Stimulated activated CD8-positive, alpha-beta memory T cell treated with anti-CD3 and anti-CD28 coated beads, Interleukin-4, amount 100 ng/mL, for 24 hours (primary cell): ENCODE measurements around the gene IL21.
A peak's percentile ranks its signal among the peaks of the same experiment; 100 is the strongest.
"Not testable (repeated sequence)": the region's sequence is repeated elsewhere in the genome, so short reads cannot be mapped to it uniquely, and the experiment has no call there.

ENCODE experiments used
- DNase-seq: peaks from one replicate; pipeline ENCODE4 v3.0.0-alpha.2; 2020; ENCODE audit warnings: low read depth

The IL21 gene

DNA sequence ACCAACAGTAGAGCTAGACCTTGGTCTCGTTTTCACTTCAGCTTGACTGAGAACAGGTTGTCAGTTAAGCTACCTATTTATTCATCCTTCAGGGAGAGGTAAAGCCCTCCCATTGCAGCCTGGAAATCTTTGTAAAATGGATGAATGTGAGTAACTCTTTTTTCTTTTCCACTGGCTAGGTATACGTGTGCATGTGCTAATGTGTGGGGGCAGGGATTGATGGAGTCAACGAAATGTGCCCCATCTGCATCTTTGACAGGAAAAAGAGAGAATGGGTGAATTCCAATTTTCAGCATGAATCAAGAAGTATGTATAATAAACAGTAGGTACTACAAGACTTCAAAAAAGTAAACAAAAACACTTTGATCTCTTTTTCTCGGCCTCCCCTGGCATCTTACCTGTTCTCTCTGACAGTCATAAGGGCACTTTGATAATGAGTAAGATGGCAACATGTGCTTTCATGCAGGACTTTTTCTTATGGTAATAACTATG is at the start of gene IL21:
TSS of gene IL21 (minus strand) at position 51 of the 492 bp plus-strand sequence. CDS start 55 bp downstream, outside the sequence.
- DNase-seq: no peak

- no peak for DNase-seq
These were observed 49.3 kb upstream of the IL21 start for GRCh38 chr4:122669911-122670738.

- DNase-seq: no peak
These were observed 47.4 kb upstream of the IL21 start for GRCh38 chr4:122668241-122668640.

DNA sequence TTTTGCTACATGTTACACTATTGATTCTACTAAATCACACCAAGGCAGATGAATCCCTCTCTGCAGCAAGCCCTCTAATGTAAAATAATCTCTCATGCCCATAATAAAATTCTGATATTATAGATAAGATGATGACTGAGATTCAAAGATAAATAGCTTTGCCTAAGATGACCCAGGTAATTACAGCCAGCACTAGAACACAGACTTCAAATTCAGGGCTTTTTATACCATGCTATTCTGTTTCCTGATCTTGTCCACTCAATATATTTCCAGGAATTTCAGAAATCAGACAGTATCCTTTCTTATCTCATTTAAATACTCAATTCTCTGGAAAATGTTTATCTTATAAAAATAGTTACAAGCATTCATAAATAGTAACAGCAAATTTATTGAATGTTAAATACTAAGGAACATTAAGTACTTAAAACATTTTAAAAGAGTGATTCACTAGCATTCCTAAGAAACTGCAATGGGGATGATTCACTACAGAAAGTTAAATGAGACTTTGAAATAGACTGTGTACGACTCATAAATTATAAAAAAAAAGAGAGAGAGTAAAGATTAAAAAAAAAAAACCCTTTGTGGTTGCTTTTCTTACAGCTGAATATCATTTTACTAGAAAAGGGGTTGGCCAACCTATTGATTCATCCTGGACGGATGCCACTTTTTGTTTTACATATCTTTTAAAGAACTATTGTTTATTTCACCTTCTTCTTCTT is 45.8 kb upstream of the IL21 start:
- DNase-seq: no peak

GRCh38 chr4:122665161-122665929 is 44.5 kb upstream of the IL21 start:
- DNase-seq: no peak

DNA sequence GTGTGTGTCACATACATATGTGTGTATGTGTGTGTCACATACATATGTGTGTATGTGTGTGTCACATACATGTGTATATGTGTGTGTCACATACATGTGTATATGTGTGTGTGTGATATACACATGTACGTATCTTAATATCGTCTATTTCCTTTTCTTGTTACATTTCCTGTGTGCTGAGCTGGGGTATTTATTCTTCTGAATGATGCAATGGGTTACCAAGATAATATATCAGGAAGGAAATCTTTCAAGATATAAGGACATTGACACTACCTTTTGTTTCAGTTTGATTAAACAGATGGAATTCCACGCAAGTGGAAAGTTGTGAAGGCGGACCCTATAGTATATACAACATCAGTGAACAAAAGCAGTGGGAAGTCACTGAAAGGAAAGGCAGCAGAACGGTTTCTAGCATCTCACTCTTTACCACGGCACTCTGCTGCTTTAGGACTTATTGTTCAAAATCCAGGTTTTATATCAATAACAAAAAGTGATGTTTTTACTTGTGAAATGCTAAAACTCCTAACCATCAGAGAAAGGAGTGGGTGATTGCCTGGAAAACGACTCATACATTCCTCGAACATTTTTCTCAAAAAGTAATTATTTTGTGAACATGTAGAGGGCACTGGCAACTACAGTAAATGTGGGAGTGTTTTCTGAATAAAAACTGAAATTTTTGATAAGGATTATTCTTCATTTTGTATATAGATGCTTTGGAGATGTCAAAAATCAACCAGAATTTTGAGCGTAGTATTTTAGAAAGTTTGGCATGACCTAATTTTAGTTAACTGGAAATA is 43.1 kb upstream of the IL21 start:
- no peak for DNase-seq

- DNase-seq: no peak
These were observed 42.4 kb upstream of the IL21 start for GRCh38 chr4:122663291-122663690.

DNA sequence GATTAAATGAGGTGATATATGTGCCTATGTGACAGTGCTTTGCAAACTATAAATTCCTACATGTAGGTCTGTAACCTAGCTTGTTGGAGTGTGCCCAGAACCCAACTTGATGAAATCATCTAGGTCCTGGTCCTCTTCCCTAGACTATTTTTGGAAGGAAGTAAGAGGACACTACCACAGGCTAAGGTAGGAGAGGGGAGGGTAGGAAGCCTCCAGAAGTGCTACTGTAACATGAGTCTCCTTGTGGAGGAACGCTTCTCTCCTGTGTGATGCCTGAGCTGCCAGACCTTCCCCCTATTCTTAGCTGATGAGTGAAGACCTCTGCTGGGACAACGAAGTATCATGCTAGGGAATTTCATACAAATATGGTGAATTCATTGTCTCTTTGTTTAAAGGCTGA is 41.8 kb upstream of the IL21 start:
- no peak for DNase-seq

DNA sequence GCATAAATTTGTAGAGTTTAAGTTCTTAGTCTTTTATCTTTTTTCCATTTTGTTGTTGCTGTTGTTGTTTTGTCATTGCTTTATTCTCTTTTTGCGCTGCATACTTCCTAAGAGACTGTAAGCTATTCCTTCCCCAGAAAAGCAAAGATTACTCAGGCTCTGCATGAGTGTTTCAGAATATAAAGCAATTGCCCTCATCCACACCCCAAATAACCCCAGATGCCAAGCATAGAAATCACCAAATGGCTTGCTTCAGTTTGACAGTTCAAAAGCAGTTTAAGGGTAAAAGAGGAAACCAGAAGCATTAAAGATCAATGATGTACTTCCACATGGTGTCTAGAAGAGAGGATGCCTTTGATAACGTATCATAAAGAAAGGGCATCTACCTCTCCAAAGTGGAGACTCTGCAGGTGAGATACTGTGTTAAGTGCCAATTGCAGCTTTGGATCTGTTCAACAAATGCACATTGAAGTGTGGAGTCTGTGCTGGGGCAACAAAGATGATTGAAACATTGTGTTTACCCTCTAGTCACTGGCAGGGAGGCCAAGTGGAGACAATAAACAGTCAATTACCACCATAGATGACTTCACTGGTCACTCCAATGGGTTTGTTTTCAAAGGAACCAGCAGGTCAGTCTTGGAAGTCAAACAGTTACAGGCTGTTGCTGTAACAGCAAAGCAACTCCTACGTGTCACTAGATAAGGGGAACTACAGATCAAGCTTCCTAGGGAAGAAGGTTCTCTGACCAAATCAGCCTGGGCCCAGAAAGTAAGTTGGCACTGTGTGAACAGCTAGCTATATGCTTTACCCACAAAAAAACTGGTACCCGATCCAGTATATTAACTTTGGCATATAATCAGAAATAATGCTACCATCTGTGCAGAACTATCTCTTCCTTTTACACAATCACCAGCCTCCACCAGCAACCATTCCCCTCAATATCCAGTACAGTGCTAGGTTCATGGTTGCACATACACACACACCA is 40.6 kb upstream of the IL21 start:
- no peak for DNase-seq

DNA sequence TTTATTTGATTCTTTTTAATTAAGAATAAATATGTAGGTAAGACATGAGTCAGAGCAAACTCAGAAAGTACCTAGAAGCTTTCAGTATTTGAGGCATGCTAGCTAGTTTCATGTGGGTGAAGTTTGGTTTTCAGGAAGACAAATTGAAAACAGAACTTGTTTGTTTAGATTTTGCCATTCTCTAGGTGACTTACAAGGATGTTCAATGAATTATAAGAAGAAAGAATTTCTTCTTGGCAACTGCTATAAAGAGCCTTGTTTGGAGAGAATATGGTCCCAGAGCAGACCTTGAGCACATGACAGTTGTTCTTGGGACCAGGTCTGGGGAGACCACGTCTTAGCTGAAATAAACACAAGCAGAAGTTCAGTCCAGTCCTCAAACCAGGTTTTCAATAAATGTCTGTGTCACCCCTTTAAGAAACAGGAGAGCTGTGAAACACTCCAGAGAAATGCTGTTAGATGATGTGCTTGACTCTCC is 38.0 kb upstream of the IL21 start:
- no peak for DNase-seq

DNA sequence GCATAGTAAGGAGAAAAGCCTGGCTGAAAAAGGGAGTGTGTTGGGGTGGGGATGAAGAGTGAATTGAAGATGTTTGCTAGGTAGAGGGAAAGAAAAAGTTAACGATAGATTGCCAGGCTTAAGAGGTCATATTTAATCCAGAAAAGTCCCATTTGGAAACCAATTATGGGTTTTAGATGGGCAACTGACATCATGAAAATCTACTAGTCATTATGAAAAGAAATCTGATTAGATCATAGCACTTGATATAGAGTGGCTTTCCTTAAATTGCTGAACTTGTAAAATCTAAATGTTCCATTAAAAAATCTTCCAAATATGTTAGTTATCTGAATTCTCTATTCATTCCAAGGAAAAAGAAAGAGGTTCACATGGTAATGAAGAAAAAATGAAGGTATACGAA is 37.5 kb upstream of the IL21 start:
- no peak for DNase-seq

GRCh38 chr4:122657553-122657952 is 36.7 kb upstream of the IL21 start:
- no peak for DNase-seq

- DNase-seq: not testable (repeated sequence)
These were observed 35.7 kb upstream of the IL21 start for GRCh38 chr4:122656583-122656982.

GRCh38 chr4:122652379-122652778 is 31.5 kb upstream of the IL21 start:
- DNase-seq: peak; percentile 12

DNA sequence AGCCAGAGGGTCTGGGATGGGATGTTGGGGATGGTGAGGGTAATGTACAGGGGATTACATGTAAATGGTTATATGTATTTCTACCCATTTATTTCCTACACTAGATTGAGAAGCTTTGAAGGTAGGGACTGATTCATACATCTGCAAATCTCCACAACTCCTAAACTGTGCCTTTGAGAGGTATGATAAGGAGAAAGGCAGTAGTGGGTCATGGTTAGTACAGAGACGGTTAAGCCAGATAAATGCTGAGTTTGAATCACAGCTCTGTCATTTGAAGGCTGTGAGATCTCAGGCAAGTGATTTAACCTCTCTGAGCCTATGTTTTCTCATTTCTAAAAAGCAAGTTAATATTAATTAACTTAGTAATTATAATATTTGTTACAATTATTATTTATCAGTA is 29.3 kb upstream of the IL21 start:
- DNase-seq: no peak

- DNase-seq: no peak
These were observed 26.8 kb upstream of the IL21 start for GRCh38 chr4:122647656-122648055.

GRCh38 chr4:122643257-122643656 is 22.4 kb upstream of the IL21 start:
- DNase-seq: no peak

- DNase-seq: no peak
These were observed 18.3 kb upstream of the IL21 start for GRCh38 chr4:122639181-122639580.

GRCh38 chr4:122636697-122637096 is 15.8 kb upstream of the IL21 start:
- no peak for DNase-seq

DNA sequence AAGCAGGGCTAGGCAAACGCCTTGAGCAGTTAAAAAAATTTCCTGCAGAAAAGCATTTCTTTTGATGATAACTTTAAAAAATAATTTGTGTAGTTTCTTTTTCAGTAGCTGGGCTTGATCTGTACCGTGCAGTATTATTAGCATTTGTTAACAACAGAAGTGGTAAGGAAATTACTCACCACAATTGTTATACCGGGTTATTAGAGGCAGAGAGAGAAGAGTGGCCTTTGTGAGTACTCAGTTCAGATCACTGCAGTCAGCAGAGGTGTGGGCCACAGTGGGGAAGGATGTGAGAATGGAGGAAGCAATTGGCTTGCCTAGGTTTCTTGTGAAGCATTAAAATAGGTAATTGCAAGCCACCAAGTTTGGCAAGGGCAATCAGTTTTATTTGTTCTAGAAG is 14.3 kb upstream of the IL21 start:
- DNase-seq: no peak
